GM21515 (cell line): ENCODE data around the gene LCN15.
"Not testable (repeated sequence)": the region's sequence is repeated elsewhere in the genome, so short reads cannot be mapped to it uniquely, and the experiment has no call there.

Source experiments
- ATAC-seq: cut with Tn5 transposase; IDR thresholded peaks from one replicate; pipeline ENCODE4 v1.9.1; 2021; ENCODE audit not compliant: unreplicated experiment

The LCN15 gene

GRCh38 chr9:136723362-136723976 lies 40.8 kb downstream of the LCN15 start:
- ATAC-seq: no peak

DNA sequence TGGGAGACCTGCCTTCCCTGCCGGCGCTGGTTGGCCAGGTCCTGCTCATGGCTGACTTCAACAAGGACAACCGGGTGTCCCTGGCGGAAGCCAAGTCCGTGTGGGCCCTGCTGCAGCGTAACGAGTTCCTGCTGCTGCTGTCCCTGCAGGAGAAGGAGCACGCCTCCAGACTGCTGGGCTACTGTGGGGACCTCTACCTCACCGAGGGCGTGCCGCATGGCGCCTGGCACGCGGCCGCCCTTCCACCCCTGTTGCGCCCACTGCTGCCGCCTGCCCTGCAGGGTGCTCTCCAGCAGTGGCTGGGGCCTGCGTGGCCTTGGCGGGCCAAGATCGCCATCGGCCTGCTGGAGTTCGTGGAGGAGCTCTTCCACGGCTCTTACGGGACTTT lies 41.4 kb downstream of the LCN15 start:
- no peak for ATAC-seq

- no peak for ATAC-seq
Observed at GRCh38 chr9:136722093-136722968, 42.0 kb downstream of the LCN15 start.

GRCh38 chr9:136721339-136722092 lies 42.8 kb downstream of the LCN15 start:
- no peak for ATAC-seq

DNA sequence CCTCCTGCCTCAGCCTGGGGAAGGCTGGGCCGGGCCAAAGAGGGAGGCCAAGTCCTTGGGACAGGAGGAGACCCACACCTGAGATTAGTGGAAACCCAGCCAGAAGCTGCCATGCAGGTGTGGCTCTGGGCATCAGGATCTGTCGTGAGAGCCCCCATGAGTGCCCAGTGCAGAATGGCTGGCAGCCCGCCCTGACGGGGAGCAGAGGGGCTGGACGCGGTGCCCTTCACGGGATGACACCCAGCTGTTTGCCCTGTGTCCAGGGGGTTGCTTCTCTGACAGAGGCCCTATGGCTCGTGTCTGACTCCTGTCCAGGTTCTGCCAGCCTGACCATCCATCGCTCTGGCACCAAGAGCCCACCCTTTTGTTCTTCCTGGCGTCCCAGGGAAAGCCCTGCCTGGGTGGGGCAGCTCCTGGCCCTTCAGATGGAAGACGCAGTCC lies 43.4 kb downstream of the LCN15 start:
- ATAC-seq: no peak

- no peak for ATAC-seq
Observed at GRCh38 chr9:136720251-136720897, 43.9 kb downstream of the LCN15 start.

- no peak for ATAC-seq
Observed at GRCh38 chr9:136719195-136719880, 45.0 kb downstream of the LCN15 start.

DNA sequence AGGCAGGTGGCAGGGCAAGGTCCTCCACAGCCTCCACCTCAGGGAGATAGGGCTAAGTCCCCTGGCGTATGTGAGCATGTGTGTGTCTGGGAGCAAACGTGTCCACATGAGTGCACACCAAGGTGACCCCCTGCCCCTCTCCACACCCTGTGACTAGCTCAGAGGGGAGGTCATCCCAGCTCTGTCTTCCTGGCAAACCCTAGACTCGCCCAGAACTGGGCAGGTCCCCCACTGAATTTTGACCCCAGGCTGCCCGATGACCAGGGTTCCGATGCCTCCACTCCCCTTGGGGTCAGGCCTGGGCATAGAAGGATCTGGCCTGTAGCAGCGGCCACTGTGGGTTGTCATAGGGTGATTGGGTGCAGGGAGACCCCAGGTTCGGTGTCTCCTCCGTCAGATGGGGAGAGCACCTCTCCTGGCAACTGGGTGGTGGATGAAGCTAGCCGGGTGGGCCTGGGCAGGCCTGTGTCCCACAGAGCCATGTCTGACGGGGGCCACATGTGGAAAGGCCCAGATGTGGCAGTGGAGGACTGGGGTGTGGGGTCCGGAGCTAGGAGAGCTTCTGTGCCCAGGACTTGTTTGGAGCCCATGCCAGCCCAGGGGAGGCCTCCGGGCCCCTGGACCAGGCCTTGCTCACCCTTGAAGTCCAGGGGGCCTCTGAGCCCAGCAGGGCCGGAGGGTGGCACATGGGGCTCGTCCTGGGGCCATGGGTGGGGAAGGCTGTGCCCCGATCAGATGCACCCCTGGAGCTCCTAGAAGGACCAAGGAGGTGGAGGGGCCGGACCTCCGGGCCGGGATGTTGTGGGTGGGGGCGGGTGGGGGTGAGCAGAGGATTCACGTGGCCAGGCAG lies 45.7 kb downstream of the LCN15 start:
- no peak for ATAC-seq

DNA sequence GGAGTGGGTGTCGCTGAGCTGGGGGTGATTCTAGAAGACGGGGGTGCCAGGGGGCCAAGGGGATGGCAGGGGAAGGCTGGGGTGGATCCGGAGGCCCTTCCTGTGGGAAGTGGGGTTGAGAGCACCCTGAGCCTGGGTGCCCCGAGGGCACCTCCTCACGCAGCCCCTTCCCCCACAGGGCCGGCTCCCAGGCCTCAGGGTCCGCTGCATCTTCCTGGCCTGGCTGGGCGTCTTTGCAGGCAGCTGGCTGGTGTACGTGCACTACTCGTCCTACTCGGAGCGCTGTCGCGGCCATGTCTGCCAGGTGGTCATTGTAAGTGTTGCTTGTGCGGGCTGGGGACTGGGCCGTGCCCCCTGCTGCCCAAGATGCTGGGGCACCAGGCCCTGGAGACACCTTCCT lies 46.9 kb downstream of the LCN15 start:
- no peak for ATAC-seq

- ATAC-seq: no peak
Observed at GRCh38 chr9:136714893-136715274, 49.4 kb downstream of the LCN15 start.

DNA sequence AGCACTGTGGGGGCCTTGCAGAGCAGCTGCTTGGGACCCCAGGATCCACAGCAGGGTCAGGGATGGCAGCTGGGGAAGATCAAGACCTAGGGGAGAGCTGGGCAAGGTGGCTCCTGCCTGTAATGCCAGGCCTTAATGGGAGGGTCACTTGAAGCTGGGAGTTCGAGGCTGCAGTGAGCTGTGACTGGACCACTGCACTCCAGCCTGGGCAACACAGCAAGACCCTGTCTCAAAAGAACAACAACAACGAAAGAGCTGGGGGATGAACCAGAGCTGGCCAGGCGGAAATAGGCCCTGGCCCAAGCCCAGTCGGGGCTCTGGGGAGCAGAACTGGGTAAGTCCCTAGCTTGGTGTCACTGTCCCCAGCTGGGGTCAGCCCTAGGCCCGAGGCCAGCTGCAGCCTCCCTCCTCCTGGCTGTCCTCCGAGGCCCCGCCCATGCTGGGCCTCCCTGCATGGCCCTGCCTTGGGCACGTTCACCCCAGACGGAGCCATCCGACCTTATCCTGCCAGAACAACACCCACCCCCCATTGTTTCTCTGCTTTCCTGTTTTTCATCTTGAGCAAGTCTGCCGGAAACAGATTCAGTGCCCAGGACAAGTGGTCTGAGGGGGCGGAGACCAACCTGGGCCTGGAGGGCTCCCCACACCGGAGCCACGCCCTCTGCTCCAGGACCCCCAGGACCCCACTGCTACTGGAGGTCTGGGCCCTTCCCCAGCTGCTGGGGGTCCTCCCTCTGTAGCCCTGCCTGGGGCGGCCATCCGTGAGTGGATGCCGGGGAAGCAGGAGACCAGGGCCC lies 50.0 kb downstream of the LCN15 start:
- no peak for ATAC-seq

DNA sequence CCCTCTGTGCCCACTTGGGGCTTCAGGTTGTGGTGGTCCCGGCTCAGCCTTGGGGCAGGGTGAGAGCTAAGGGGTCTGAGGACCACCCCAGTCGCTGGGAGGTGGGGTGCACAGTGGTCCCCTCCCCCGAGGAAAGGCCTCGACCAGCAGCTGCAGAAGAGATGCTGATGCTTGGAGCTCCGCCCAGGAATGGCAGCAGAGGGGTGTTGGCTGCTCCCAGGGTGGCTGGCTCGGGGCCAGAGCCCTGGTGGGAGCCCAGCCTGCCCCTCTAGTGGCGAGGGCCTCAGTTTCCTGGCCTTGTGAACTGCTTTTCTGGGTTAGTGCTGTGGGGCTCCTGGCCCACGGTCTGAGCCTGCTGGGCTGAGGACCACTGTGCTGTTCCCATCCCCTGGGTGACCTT lies 50.8 kb downstream of the LCN15 start:
- no peak for ATAC-seq

DNA sequence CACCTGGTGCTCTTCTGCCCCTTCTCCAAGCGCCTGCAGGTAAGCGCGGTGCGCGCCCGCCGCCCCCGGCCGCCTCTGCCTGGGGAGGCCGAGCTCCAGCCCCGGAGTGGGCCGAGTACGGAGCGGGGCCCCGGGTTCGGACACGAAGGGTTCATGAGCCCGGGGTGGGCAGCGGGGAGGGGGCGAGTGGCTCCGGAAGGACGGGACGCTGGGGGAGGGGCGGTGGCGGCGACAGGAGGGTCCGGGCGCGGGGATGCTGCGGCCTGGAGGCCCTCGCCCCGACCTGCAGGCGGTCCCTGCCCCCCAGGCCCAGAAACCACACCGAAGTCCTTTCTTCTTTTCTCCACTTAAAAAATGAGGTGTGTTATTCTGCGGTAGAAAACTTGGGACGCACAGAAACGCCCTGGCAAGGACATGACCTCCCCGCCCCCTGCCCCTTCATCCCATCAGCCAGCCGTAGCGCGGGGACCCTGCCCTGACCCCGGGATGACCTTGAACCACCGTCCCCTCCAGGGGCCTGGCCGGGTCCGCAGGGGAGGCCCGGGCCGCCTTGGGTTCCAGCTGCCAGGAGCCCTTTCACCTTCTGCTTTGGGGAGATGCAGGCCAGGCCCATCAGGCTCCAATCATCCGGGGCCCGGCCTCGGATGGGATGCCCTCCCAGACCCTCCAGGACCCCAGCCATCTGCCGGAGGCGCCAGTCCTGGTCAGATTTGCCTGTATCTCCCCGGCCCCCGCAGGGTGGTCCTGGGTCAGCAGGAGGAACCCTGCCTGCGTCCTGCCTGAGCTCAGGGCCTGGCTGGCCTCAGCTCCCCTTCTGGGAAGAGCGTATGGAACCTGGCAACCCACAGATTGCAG lies 51.4 kb downstream of the LCN15 start:
- ATAC-seq: no peak

- no peak for ATAC-seq
Observed at GRCh38 chr9:136711751-136712689, 52.3 kb downstream of the LCN15 start, which contains the start of gene DIPK1B. Gene DIPK1B, plus strand, starts transcription at chr9:136712572. Its CDS starts 94 bp downstream, at chr9:136712666.

DNA sequence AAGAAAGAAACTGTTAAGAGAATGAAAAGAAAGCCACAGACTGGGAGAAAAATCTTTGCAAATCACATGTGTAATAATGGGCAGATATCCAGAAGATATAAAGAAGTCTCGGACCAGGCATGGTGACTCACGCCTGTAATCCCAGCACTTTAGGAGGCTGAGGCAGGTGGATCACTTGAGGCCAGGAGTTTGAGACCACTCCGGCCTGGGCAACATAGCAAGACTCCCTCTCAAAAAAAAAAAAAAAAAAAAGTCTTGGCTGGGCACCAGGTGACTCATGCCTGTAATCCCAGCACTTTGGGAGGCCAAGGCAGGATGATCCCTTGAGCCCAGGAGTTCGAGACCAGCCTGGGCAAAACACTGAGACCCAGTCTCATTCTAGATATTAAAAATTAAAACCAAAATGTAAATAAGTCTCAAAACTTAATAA lies 53.1 kb downstream of the LCN15 start:
- not testable (repeated sequence) for ATAC-seq

- no peak for ATAC-seq
Observed at GRCh38 chr9:136710543-136710942, 53.8 kb downstream of the LCN15 start.
